Muscle of back (tissue), 11 donors: ENCODE results near the gene TP53RK. TPM values are rescaled to one million over a fixed set of nuclear protein-coding genes. Genes with fewer than 3 reads are reported as not detected.

Experiments
- DNase-seq, 3 donors: peaks; one replicate each; pipeline versions ENCODE4 v3.0.0 to v3.0.0-alpha.2; 2013
- polyA plus RNA-seq, 10 donors: library from polyadenylated mRNA; unstranded; fragments of 120-200 nt; gene quantifications; one replicate each; pipeline ENCODE4 v1.2.1, GENCODE V29; 2013; ENCODE audit not compliant: insufficient read length in 10 of 10

TP53RK gene
- polyA plus RNA-seq, 10 donors, result 9.3 to 12.5 (median 10.8) TPM

GRCh38 chr20:46640536-46641311 lies 48.5 kb downstream of the TP53RK start:
- no peak for DNase-seq

- no peak for DNase-seq
Observed at GRCh38 chr20:46640044-46640443, 49.2 kb downstream of the TP53RK start.

- no peak for DNase-seq
Observed at GRCh38 chr20:46639587-46639986, 49.7 kb downstream of the TP53RK start.

GRCh38 chr20:46638898-46639274 lies 50.4 kb downstream of the TP53RK start:
- no peak for DNase-seq

GRCh38 chr20:46638134-46638897 lies 50.9 kb downstream of the TP53RK start:
- DNase-seq, result no peak

- no peak for DNase-seq
Observed at GRCh38 chr20:46637427-46638133, 51.7 kb downstream of the TP53RK start.

GRCh38 chr20:46637020-46637419 lies 52.2 kb downstream of the TP53RK start:
- no peak for DNase-seq

- DNase-seq, result no peak
Observed at GRCh38 chr20:46636514-46636913, 52.7 kb downstream of the TP53RK start.

GRCh38 chr20:46635514-46636136 lies 53.6 kb downstream of the TP53RK start:
- DNase-seq, result no peak

GRCh38 chr20:46634528-46634927 lies 54.7 kb downstream of the TP53RK start:
- no peak for DNase-seq

Other genes starting within 250 kb of the TP53RK start
- gene ZNF334, start 175.9 kb downstream of the TP53RK start, polyA plus RNA-seq, result 10 to 100 TPM in 6 of 10 donors, 1 to 10 TPM in 4; 6.2 to 18.9 (median 11.2) TPM
- not detected for gene OCSTAMP, start 138.8 kb downstream of the TP53RK start, polyA plus RNA-seq
- gene SLC13A3, start 38.0 kb downstream of the TP53RK start, polyA plus RNA-seq, result 1 to 10 TPM; 2.2 to 4.8 (median 3.3) TPM
- 10 to 100 TPM; 15.5 to 22.1 (median 20.1) TPM for gene SLC2A10, start 20.2 kb upstream of the TP53RK start, polyA plus RNA-seq
- gene EYA2, start 205.4 kb upstream of the TP53RK start, polyA plus RNA-seq, result 1 to 10 TPM; 1.3 to 7.0 (median 2.5) TPM